Activated CD4-positive, alpha-beta T cell treated with anti-CD3 and anti-CD28 coated beads for 1 hour (primary cell): ENCODE results near the gene SEC61B.
"Not testable (repeated sequence)": the region's sequence is repeated elsewhere in the genome, so short reads cannot be mapped to it uniquely, and the experiment has no call there.

Experiments
- DNase-seq: peaks from one replicate; pipeline ENCODE4 v3.0.0-alpha.2; 2020

Gene SEC61B

GRCh38 chr9:99192786-99193465 lies 29.2 kb upstream of the SEC61B start:
- DNase-seq: no peak

- no peak for DNase-seq
These were observed 28.6 kb upstream of the SEC61B start for GRCh38 chr9:99193466-99193821.

GRCh38 chr9:99196484-99196883 lies 25.6 kb upstream of the SEC61B start:
- not testable (repeated sequence) for DNase-seq

GRCh38 chr9:99197124-99197630 lies 24.9 kb upstream of the SEC61B start:
- no peak for DNase-seq

GRCh38 chr9:99197987-99198386 lies 24.1 kb upstream of the SEC61B start:
- DNase-seq: no peak

GRCh38 chr9:99199938-99200539 lies 22.0 kb upstream of the SEC61B start:
- DNase-seq: no peak

- DNase-seq: no peak
These were observed 20.5 kb upstream of the SEC61B start for GRCh38 chr9:99201603-99202002.

GRCh38 chr9:99210572-99210971 lies 11.5 kb upstream of the SEC61B start:
- DNase-seq: no peak

GRCh38 chr9:99211746-99212145 lies 10.3 kb upstream of the SEC61B start:
- DNase-seq: no peak

GRCh38 chr9:99213197-99213596 lies 8.9 kb upstream of the SEC61B start:
- DNase-seq: no peak

- no peak for DNase-seq
These were observed 6.0 kb upstream of the SEC61B start for GRCh38 chr9:99216073-99216472.

- no peak for DNase-seq
These were observed 2.1 kb upstream of the SEC61B start for GRCh38 chr9:99220011-99220410.

GRCh38 chr9:99221266-99221620 lies 839 bp upstream of the SEC61B start:
- DNase-seq: no peak

- DNase-seq: no peak
These were observed 561 bp downstream of the SEC61B start for GRCh38 chr9:99222416-99223270.

- no peak for DNase-seq
These were observed 2.4 kb downstream of the SEC61B start for GRCh38 chr9:99224445-99224844.

- no peak for DNase-seq
These were observed 4.0 kb downstream of the SEC61B start for GRCh38 chr9:99226054-99226453.

GRCh38 chr9:99230206-99230605 lies 8.1 kb downstream of the SEC61B start:
- no peak for DNase-seq

GRCh38 chr9:99231711-99232110 lies 9.6 kb downstream of the SEC61B start:
- no peak for DNase-seq

- no peak for DNase-seq
These were observed 12.5 kb downstream of the SEC61B start for GRCh38 chr9:99234618-99235017.

GRCh38 chr9:99235069-99235468 lies 13.0 kb downstream of the SEC61B start:
- DNase-seq: no peak

- DNase-seq: no peak
These were observed 14.0 kb downstream of the SEC61B start for GRCh38 chr9:99235926-99236634.

GRCh38 chr9:99237356-99237755 lies 15.3 kb downstream of the SEC61B start:
- no peak for DNase-seq

GRCh38 chr9:99237849-99238248 lies 15.8 kb downstream of the SEC61B start:
- DNase-seq: not testable (repeated sequence)
